GM19463 (cell line): ENCODE measurements around the gene FGD4.

ENCODE experiments used
- ATAC-seq: cut with Tn5 transposase; IDR thresholded peaks from one replicate; pipeline ENCODE4 v1.9.1; 2021; ENCODE audit warnings: mild to moderate bottlenecking, moderate library complexity; ENCODE audit not compliant: unreplicated experiment

FGD4 gene

GRCh38 chr12:32596030-32596429, 196.7 kb downstream of the FGD4 start:
- ATAC-seq = no peak

DNA sequence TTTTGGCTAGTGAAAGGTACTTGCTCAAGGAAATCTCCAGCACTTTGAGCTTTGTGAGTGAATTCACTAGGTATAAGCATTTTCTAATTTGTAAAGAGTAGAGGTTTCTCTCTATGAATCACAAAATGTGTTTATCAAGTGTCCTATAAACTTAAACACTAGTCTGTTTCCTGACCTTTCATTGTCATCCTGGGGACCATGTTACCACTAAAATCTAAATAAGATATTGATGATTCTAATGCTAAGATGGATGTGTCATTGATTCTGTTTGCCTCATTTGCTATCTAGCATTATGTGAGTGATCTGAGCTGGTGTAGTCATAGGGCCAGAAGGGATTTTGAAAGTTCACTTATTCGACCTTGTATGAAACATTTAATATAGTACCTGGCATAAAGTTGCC, 199.3 kb downstream of the FGD4 start:
- no peak for ATAC-seq

DNA sequence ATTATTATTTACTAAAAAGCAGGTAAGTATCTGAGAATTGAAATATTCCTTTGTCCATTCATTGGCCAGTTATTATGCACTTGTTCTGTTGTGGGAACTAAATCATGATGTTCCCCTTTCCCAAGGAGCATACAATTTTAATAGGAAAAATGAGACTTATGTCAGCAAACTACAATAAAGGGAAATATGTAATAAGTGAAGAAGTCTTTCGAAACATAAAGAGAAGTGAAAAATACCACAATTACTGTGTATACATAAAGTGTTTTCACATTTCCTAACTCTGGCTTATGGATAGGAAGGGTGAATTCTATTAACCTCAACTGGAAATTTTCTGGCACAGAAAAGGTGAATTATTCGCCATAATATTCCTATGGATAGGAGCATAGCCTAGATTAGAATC, 201.3 kb downstream of the FGD4 start:
- ATAC-seq = no peak

DNA sequence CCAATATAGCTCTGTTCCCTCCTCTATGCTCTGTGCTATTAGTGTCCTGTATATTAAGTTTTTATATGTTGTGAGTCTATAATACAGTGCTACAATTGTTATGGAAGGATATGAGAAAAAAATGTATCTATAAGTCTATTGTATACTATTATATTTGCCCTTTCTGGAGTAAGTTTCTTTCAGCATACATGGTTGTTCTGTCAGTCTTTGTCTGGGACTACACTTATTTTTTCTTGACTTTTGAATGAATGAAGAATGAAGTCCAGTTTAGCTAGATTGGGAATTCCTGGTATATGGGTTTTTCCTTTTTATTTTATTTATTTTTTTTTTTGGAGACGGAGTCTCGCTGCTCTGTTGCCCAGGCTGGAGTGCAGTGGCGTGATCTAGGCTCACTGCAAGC, 203.7 kb downstream of the FGD4 start:
- ATAC-seq = no peak

GRCh38 chr12:32603858-32604257, 204.5 kb downstream of the FGD4 start:
- peak; percentile 98 for ATAC-seq

DNA sequence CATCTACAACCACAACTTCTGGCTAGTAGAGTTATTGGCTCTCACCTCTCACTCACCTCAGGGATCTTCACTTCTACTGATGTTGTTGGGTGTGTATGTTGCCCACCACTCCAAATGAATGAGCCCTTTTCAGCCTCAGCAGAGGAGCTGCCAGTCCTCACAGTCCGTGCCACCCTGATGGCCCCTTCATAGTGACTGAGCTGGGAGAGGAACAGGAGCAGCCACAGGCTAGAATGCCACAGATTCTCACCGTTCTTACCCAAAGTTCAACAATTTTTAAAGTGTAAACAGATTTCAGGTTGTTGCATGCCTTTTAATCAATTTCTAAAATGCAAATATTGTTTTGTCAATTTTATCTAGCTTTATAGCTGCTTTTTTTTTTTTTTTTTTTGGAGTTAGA, 205.2 kb downstream of the FGD4 start:
- ATAC-seq = no peak

DNA sequence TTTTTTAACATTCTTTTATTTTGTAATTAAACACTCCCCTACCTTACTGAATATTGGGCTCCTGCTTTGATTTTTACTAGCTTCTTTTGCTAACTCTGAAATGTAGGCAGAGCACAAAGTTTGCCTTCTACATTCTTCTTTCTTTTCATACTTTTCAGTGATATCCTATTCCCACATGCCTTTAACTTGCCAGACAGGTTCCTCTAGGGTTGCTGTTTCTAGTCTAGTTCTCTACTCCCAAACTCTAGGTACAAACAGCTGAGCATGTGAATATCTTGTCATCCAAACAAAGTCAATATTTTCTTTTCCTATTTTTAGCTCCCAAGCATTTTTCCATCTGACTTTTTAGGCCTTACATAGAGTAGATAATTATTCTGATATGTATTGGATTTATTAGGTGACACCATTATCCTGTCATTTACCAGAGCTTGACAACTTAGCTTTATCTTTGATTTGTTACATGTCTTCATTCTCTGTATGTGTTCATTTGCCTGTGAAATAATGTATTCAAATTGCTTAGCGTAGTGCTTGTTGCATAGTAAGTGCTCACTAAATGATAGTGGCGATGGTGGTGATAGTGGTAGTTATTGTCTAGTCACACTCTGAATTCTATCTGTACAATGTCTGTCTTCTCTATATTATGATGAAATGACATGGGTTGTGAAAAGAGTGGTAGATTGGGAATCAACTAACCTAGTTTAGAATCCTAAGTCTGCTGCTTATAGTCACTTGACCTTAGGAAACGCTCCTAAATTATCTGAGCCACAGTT, 206.2 kb downstream of the FGD4 start:
- no peak for ATAC-seq

- ATAC-seq = no peak
Observed at GRCh38 chr12:32606443-32606842, 207.1 kb downstream of the FGD4 start.

DNA sequence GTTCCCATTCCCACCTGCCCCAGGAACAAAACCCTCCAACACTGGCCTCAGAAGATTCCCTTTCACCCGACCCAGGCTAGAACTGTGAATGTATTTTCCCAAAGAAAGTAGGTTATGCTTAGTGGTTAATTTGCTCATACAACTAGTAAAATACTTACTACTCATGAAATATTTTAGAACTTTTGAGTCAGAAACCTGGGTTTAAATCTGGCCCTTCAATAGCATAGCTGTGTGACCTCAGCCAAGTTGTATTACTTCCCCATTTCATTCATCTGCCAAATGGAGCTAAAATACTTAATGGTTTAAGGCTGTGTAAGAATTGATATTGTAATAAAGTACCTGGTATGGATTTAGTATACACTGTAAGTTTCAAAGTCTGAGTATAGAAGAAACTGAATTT, 210.6 kb downstream of the FGD4 start:
- ATAC-seq = no peak

GRCh38 chr12:32611986-32612385, 212.6 kb downstream of the FGD4 start:
- no peak for ATAC-seq

- ATAC-seq = no peak
Observed at GRCh38 chr12:32612658-32613614, 213.6 kb downstream of the FGD4 start.

GRCh38 chr12:32615441-32615840, 216.1 kb downstream of the FGD4 start:
- no peak for ATAC-seq

DNA sequence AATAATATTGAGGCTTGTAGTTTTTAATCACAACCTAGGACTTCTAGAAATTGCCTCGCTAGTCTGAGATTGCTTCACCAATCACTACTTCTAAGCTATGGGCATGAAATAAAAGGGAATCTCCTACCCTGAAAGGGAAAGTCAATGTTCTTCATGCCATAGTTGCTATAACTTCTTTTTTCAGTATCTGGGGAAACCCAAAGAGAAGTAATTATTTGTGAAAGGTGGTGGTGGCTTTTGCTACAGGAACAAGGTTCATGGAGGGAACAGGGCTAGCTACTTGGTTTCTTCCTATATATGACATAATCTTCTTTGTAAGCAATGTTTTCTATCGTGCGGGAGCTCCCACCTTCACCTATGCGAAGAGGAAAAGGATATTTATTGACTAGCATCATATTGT, 218.2 kb downstream of the FGD4 start:
- no peak for ATAC-seq

- ATAC-seq = no peak
Observed at GRCh38 chr12:32618115-32618514, 218.8 kb downstream of the FGD4 start.

DNA sequence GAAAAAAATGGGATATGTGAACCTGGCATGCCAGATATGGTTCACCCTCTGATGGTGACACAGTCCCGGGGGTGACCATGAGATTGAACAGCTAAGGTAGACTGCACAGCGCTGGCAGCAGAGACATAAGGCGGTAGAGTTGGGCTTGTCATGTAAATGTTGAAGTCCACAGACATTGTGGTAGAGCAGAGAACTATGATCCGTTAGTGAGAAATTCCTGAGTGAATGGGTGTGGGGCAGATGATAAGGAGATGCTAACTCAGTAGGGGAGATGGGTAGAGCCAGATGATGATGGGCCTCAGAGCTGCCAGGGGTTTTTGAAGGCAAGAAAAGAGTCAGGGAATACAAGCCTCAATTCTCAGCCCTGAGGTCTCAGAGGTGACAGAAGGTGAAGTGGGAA, 228.6 kb downstream of the FGD4 start:
- ATAC-seq = no peak

DNA sequence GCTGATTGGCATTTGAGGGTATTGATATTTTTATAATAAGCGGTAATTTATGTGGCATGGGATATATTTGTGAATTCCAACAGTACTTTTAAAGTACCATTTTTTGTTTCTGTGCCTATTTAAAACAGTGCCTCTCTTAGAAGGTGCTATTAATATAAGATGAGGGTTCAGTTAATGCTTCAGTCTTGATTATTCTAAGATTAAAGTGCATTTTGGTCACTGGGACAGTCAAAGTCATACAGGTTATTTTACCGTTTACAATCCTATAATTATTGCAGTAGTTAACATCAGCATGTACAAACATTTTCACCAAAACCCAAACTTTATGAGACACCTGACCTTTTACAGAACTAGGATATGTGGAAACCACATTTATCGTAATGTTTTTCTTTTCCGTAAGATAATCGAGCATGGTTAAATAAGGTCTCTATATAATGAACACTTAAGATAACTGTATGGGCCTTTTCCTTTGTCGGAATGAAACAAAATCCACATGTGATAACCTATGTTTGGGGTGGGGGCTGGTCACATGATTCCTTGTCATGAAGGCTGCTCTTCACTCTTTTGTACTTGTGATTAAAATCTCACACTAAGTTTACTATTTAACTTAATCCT, 242.0 kb downstream of the FGD4 start:
- no peak for ATAC-seq

DNA sequence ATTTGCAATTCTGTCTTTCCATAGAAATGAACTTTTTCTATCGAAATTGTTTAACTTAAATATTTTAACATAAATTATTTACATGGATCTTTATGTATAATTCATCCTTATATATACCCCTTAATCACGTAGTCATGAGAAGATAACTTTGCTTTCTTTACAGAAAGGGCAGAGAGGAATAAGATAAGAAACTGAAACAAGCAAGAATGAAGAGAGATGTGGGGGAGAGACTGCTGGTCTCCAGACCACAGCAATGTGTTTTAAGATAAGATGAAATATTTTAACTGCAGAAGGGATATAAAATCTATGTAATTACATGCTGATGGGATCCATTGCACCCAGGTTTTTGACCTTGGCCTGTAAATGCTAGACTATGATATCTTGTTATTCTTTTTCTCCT, 245.1 kb downstream of the FGD4 start:
- no peak for ATAC-seq

- ATAC-seq = no peak
Observed at GRCh38 chr12:32647275-32647674, 247.9 kb downstream of the FGD4 start.

- ATAC-seq = no peak
Observed at GRCh38 chr12:32650508-32650907, 251.2 kb downstream of the FGD4 start.

- ATAC-seq = no peak
Observed at GRCh38 chr12:32651151-32651955, 252.0 kb downstream of the FGD4 start.

GRCh38 chr12:32651956-32652210, 252.5 kb downstream of the FGD4 start:
- no peak for ATAC-seq
